LoVo (cell line): Measurements from ENCODE around the gene RAB8B.
"Not testable (repeated sequence)": the region's sequence is repeated elsewhere in the genome, so short reads cannot be mapped to it uniquely, and the experiment has no call there.

Source experiments
- DNase-seq: peaks from one replicate; pipeline ENCODE4 v3.0.0-alpha.2; 2016; ENCODE audit warnings: low spot score

The RAB8B gene

DNA sequence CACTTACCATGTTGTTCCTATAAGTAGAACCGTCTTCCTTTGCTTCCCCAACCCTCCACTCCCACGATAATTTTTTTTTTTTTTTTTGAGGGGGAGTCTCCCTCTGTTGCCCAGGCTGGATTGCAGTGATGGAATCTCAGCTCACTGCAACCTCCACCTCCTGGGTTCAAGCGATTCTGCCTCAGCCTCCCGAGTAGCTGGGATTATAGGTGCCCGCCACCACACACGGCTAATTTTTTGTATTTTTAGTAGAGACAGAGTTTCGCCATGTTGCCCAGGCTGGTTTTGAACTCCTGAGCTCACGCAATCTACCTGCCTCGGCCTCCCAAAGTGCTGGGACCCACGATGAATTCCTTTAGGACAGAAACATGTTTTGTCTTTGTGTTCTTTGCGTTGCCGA lies 19.4 kb downstream of the RAB8B start:
- DNase-seq: not testable (repeated sequence)

DNA sequence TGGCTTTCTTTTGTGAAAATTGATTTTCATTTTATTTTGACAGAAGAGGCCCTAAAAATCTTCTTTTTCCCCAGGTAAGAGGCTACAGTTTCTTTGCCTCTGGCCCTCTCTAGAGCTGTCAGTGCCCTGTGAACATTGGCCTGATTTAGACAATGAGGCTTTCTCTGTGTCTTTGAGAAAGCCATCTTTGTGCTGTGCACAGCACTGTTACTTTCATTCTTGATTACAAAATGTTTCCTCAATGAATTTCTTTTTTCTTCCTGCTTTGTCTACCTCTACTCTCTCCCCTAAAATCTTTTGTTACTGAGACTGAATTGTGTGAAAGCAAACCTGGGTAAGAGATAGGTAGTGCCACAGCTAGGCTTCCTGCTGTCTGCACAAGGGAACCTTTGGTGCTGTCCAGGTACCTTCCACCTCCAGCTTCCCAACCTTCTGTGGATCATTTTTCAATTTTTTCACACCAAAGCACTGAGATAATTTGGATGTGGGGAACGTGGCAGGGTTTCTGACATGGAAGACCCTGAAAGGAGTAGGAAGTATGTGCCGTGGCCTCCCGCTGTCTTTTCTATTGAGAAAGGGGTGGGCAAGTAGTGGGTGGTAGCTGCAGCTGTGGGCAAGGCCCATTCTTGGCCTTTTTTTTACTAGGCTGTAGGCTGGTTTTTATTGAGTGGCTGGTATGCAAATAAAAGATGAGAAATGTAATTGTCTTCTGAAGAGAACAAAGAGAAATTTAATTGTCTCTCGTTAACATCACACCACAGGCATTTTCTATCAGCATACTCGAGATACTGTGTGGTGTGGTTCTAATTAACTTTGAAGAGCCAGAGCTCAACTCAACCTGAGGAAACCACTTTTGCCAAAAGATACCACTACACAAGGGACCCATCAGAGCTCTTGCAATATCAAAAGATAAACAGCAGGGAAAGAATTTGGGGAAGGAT lies 21.0 kb downstream of the RAB8B start:
- peak; percentile 35 for DNase-seq

DNA sequence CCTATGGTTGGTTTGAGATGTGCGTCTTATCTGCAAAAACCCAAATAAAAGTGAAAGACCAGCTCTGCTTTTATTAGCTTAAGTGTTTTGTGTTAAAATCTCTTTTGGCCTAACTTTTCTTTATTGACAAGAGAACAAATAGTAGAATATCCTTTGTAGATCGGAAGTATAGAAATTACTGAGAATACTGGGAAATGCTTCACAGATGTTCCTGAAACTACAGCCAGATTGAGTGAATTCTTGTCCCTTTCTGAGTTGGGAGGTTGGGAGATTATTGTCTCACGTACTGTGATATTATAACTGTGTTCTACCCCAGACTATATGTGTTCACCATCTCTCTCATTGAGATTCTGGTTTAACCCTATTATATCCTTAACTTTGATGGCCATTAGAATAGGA lies 21.7 kb downstream of the RAB8B start:
- DNase-seq: no peak

DNA sequence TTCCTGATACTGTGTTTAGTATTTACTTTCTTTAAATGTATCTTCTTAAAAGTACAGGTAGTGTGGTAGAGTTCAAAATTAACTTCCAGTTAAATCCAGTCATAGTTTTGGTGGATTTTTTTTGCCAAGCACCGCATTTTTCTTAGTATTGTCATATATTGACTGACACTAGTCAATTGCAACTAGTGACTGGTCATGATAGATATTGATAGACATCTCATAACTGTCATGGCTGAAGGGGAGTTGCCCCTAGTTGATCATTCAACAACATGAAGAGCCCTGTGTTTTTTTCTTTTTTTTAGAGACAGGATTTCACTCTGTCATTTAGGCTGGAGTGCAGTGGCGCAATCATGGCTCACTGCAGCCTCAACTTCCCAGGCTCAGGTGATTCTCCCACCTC lies 22.1 kb downstream of the RAB8B start:
- no peak for DNase-seq

DNA sequence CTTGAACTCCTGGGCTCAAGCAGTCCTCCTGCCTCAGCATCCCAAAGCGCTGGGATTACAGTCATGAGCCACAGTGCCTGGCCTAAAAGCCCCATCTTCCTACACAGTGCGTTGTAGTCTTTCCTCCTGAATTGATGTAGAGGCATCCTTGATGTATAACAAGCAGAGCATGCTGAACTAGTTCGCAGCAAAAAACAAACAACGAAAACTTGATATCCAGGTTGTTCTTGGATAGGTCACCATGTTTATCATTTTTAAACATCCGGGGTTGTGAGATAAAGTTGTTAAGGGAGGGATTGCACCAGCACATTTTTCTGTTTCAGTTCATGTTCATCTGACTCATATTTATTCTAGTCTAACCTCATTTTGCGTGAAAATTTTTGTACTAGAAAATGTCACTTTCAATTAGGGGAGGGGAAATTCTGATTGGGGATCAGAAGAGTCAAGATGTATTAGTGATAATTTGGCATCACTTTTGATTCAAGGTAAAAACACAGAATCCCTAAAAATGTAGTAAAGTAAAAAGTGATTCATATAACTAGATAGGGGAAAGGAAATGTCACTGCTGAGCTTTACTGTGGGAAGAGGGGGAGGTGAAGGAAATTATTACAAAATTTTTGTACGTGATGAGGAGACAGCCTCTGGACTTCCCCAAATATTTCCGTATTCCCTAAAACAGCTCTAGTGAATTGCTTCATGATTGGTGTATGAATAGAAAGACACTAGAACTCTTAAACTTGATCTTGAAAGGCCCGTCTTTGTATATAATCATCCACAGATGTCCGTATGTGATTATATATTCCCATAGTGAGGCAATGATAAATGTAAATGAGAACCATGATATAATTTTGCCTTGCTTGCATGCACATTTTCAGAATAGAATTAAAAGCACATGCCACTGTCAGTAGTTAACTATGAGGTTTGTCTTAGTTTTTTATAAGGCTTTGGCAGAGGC lies 22.9 kb downstream of the RAB8B start:
- DNase-seq: no peak

DNA sequence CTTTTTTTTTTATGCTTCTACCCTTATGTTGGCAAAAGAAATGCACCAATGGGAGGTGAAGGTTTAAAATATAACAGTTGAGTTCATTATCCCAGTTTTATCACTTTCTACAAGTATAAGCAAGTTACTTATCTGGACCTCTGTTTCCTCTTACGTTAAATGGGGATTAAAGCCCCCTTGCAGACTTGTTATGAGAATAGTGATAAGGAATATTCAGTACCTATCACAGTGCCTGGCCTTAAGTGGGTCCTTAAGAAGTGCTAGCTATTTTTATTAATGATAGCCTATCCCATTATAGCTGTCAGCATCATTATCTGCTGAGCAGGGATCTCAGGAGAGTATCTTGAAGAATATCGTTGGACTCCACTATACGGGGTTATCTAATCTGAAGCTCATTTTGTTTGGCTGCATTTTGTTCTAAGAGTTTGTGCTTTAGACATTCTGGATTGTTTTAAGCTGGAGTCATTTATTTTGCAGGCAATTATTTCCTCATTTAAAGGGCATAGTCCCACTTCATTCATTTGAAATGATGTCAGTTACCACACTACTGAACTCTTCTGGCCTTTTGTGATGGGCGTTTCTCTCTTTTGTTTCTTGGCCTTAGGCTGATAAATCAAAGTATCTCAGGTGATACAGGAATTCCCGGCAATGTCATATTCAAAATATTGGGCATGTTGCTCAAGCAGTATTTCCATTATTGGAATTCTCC lies 28.8 kb downstream of the RAB8B start:
- no peak for DNase-seq

DNA sequence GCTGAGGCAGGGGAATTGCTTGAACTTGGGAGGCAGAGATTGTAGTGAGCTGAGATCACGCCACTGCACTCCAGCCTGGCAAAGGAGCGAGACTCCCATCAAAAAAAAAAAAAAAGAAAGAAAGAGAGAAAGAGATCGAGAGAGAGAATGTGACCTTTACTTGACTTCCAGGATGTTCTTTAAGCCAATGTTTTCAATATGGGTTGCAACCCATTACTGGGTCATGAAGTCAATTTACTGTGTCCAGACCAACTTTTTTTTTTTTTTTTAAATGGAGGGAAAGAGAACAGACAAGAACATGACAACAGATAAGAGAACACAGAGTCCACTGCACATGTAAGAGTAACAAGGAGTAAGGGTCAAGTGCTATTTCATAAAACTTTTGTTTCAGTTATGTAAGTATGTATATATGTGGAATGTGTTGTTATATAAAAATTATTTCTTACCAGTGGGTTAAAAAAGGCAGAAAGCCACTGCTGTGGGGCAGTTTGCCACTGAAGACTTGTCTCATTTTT lies 29.8 kb downstream of the RAB8B start:
- DNase-seq: no peak

DNA sequence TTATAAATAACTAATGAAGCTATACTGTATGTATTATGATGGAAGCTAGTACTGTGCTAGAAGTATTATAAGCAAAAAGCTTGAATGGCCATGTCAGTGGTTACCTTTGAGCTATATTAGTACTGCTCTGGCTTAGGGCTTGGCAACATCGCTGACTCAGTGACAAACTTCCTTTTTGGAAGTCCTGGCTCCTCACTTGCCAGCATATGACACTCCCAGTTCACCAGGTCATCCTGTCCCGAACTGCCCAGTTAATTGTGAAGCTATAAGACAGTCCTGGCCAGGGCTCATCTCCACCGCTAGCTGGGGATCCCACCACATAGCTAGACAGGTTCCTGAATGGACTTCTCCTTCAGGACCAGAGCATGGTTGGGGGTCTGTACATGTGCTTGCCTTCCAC lies 31.9 kb downstream of the RAB8B start:
- DNase-seq: no peak

DNA sequence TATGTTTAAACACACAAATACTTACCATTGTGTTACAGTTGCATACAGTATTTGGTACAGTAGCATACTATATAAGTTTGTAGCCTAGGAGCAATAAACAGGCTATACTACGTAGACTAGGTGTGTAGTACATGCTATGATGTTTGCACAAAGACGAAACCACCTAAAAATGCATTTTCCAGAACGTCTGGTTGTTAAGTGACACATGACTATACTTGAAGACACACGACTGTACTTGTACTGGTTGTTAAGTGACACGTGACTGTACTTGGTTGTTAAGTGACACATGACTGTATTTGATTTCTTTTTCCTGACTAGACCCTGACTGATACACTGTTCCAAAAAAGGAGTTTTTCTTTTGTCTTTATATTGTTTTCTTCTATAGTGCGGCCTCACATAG lies 34.1 kb downstream of the RAB8B start:
- DNase-seq: no peak

DNA sequence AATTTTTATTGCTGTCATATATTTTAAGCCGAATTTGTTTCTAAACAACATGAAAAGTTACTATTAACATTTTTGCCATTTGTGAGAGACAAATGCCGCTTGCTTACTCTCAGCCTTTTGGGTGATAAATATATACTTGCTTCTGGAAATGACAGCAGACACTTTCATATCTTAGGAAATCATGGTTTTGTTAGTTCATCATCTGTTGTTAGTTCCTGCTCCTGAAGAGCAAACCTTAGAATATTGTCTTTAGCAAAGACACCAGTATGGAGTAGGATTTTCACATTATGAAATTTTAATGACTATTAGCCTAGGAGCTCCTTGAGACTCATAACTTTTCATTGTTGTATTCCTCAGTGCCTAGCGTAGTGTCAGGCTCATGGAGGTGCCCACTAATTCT lies 36.0 kb downstream of the RAB8B start:
- DNase-seq: no peak

DNA sequence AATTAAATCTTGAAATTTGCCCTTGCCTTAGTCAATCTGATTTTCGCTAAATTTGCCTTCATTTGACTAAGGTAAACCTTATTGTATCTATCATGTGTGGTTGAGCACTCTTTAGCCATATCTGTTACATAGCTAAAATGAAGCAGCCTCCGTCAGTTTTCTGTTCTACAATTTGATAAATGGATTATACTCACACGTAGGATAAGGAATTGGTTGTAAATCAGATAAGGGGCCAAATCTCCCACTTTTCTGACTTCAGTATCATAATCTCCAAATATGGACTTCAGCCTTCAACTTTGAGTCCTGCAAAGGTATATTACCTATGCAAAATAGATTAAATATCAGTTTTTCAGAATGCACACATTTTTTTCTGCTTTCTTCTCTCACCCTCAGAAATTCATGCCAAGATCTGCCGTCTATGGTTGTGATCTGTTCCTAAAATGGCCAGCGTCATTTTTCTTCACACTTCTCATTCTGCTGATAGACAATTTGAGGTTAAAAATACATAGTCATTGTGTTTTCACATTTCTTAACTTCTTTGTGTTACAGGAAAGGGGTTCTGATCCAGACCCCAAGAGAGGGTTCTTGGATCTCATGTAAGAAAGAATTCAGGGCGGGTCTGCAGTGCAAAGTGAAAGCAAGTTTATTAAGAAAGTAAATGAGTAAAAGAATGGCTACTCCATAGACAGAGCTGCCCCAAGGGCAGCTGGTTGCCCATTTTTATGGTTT lies 36.9 kb downstream of the RAB8B start:
- DNase-seq: no peak

DNA sequence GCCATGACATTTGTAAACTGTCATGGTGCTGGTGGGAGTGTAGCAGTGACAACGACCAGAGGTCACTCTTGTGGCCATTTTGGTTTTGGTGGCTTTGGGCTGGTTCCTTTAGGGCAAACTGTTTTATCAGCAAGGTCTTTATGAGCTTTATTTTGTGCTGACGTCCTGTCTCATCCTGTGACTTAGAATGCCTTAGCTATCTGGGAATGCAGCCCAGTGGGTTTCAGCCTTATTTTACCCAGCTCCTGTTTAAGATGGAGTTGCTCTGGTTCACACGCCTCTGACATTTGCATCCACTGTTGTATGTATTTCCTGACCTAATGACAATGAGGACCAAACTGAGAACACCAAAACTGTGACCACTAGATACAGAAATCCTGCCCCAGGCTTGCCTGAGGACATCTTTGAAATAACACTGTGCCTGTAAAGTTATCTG lies 37.6 kb downstream of the RAB8B start:
- no peak for DNase-seq

DNA sequence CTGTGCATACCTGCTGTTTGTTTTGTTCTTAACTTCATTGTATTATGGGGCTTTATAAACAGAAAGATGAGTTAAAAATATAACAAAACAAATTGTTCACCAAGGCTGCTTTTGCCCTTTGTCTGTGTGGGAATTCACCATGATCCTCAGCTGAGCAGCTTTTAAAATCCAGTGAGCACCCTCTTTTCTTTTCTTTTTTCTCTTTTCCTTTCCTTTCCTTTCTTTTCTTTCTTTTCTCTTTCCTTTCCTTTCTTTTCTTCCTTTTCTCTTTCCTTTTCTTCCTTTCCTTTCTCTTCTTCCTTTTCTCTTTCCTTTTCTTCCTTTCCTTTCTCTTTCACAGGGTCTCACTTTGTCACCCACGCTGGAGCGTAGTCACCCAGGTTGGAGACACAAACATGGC lies 38.3 kb downstream of the RAB8B start:
- DNase-seq: no peak

DNA sequence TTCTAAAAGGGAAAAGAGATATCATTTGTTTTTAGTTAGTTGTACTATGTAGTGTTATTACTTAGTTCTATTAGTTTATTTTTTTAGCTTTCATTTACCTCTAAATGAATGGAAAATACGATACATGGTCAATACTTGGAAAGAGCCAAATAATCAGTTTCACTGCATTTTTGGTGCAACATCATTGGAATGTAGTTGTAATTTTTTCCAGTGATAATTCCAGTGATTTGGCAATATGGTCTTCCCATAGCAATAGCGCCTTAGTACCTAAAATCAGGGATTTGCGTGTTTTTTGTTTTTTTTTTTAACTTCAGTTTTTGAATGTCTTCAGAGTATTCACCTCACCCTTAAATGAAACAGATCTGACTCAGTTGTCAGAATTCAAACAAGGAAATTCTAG lies 41.8 kb downstream of the RAB8B start:
- no peak for DNase-seq

DNA sequence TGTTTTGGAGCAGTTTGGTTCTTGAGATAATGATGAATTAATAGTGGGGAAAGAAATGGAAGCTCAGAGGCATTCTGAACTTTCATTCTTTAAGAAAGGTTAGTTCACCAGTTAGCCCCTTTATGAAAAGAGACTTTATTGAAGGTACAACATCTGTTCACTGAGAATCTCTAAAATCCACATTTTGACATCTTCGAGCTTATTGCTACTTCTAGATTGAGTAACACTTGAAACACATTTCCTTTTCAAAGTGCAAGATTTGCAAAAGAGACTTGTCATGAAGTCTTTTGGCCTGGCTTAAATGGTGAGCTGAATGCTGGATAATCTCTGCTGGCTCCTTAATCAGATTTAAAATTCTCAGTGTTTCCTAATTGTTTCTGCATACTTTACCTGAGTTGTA lies 42.3 kb downstream of the RAB8B start:
- DNase-seq: no peak

DNA sequence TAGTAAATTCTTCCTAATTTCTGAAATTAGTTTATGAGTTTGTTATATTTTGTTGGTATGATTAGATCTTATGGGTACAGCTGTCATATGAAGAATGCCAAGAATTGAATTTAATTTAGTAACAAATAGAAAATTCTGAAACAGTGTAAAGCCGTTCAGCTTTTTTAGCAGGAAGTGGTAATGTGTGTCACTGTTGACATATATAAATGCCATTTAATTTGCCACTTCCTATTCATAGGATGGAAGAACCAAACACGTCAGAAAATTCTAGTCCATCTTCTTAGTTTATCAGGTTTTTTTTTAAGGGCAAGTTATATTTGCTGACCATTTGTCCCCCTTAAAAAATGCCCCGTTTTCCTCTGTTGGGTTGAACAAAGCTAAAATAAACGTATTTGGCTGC lies 43.0 kb downstream of the RAB8B start:
- DNase-seq: no peak

DNA sequence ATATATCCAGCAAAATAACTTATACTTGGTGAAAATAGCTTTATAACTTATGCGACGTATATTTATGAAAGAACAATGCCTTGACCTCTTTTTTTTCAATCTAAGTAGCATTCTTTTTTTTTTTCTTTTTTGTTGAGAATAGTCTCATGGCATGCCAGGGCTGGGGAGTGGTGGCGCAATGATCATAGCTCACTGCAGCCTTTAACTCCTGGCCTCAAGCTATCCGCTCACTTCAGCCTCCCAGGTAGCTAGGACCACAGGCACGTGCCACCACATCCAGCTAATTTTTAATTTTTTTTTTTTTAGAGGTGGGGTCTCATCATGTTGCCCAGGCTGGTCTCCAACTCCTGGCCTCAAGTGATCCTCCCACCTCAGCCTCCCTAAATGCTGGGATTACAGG lies 43.5 kb downstream of the RAB8B start:
- no peak for DNase-seq

DNA sequence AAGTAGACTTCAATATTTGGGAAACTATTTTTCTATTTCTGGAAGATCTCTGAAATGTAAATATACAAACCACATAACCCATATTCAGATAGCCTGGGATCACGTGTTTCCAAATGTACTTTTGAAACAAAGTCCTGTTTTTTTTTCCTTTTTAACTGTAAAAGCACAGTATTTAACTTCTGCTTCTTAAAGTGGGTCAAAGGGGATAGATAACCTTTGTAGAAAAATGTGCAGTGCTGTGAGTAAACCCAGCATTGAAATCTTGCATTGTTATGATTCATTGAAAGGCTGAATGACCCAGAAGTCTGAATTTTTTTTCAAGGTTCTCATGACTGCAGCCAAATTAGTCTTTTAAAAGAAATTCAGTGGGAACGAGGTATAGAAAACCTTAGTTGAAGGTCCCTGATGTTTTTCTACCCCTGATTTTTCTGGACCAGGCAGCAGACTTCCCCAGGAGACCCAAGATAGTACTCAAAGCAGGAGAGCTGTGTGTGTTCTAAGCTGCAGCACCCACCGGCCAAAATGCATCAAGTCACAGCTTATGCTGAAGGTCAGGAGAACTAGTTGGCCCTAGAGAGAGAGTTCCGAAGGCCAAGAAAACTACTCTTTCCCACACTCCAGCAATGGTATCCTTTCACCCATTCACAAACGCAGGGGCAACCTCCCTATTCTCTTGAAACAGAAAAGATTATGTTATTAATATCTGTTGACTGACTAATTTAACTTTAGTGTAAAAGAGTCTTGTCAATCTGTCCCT lies 44.4 kb downstream of the RAB8B start:
- no peak for DNase-seq

DNA sequence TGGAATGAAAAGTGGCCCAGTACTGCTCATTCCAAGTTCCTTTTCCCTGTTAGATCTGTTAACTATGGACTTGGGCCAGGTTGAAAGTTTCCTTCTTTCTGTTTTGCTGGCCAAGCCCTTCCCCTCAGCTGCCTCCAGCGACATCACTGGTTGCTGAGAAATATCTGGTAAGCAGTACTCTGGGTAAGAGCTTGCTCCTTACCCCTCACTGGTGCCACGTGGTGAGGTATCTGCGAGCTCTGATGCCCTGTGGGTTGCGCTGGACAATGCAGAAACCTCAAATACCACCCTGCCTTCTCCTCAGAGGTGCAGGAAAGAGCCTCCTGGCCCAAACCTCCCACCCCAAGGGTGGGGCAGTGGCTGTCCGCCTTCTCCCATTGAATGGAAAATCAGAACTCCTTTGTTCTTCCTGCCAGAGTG lies 45.1 kb downstream of the RAB8B start:
- DNase-seq: no peak

DNA sequence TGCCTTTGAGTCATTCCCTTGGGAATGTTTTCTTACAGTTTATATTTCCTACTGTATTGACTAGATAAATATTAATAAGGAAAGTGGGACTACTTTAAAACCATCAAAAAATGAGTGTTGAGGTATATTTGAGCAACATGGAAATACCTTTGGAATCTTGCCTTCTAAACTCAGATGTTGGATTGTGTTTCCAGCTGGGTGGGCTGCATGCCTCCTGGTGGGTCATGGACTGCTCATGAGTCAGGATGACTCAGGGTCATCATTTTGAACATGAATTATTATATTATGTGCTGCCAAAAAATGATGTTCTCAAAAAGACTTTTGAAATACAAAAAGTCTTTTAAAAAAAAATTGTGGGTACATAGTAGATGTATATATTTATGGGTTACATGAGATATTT lies 46.9 kb downstream of the RAB8B start:
- no peak for DNase-seq

DNA sequence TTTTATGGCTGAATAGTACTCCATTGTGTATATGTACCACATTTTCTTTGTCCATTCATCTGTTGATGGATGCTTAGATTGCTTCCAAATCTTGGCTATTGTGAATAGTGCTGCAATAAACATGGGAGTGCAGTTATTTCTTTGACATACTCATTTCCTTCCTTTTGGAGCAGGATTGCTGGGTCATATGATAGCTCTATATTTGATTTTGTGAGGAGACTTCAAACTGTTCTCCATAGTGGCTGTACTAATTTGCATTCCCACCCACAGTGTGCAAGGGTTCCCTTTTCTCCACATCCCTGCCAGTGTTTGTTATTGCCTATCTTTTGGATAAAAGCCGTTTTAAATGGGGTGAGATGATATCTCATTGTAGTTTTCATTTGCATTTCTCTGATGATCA lies 47.7 kb downstream of the RAB8B start:
- not testable (repeated sequence) for DNase-seq
